ENCODE data around the gene CEACAM4. TPM values are rescaled to one million over a fixed set of nuclear protein-coding genes. Genes with fewer than 3 reads are reported as not detected.

CEACAM4 gene
- total and polyA plus RNA-seq, 2 of the 8 experiments (the other 6 are each of a cell fraction or from before 2014, with no cell fraction given) = not detected

DNA sequence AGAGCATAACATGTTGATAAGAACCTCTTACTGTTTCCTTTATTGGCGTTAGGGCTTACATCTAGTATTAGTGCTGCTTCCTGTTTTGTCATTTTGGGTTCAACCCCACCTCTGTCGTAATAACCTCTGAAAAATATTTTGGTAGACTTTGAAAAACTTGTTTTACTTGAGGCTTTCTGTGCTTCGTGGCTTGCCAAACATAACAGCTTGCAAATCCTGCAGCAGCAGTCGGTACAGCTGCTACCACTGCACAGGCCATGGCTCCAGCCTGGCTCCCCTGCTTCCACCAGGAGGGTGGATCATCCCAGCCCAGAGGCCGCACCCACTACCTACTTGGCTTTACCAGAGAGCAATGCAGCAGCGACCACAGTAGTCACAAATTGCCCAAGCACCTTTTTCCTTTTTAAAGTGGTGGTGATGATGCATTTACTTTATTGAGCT lies 11.8 kb upstream of the CEACAM4 start:
- DNase-seq (ENCODE audit: low read depth in 1 of 2, low spot score in 2 of 2) (no peak), FAIRE-seq (no peak)
- H4K91ac ChIP-seq (replicated peaks; ENCODE audit: insufficient read length, low read length) = no peak overlapping the region
- no peaks in the 10 kb centered on the region for H3K36me3 ChIP-seq (ENCODE audit: control insufficient read depth in 2 of 4, insufficient read depth in 4 of 4, low read length in 3 of 4)
- no peaks in the 10 kb centered on the region for H3K27me3 ChIP-seq (replicated peaks in 1 of 4; ENCODE audit: control insufficient read depth in 3 of 4, extremely low read depth in 1 of 4, insufficient read depth in 3 of 4, low read length in 3 of 4)
- WGBS, 2 experiments (ENCODE audit: extremely low coverage in 1 of 2, insufficient coverage in 1 of 2, insufficient read length in 1 of 2, insufficient replicate concordance in 2 of 2, low coverage in 1 of 2, low lambda C conversion rate in 2 of 2, missing lambda C conversion rate in 1 of 2) = 62% methylated on average over 6 of the region's 6 CpGs; no CpG with 5 or more reads in 1 of the 2 experiments
- no peak overlapping the region for H3K4me3 ChIP-seq (ENCODE audit: extremely low read depth in 1 of 4, insufficient read depth in 2 of 4, low read depth in 3 of 4, low read length in 4 of 4)
- H4K5ac ChIP-seq (ENCODE audit: insufficient read length, low read depth, low read length) = no peak overlapping the region
- H3K79me1 ChIP-seq (ENCODE audit: low read depth, low read length) = no peaks in the 10 kb centered on the region
- H3K4me1 ChIP-seq (replicated peaks in 1 of 4; ENCODE audit: control insufficient read depth in 3 of 4, insufficient read depth in 4 of 4, low read length in 3 of 4) = no peaks in the 10 kb centered on the region
- H3K23me2 ChIP-seq (ENCODE audit: low read depth, low read length) = no peaks in the 10 kb centered on the region
- H3K9me3 ChIP-seq (ENCODE audit: insufficient read depth in 2 of 2, low read depth in 1 of 2, low read length in 1 of 2) = peaks cover 46 to 51% of the 10 kb centered on the region in 2 experiments
- no peak overlapping the region for H2AFZ ChIP-seq (ENCODE audit: low read length)
- ChIA-PET CTCF (ENCODE audit: partially characterized antibody) (interaction anchor here (1.0 to 4.2 kb wide), 2 partner anchors 14 to 41 kb away, joined by 4 to 34 read pairs; no protein-coding TSS in a partner anchor), POLR2A (ENCODE audit: partially characterized antibody) (no interaction called here)
- no peak overlapping the region for H3K18ac ChIP-seq (ENCODE audit: extremely low read depth, low read length)
- H3K14ac ChIP-seq (ENCODE audit: insufficient read length) = no peak overlapping the region
- H4K8ac ChIP-seq (ENCODE audit: extremely low read depth, insufficient read depth, low read length) = no peak overlapping the region
- H3K4ac ChIP-seq (replicated peaks; ENCODE audit: insufficient read length, low read depth, low read length) = no peak overlapping the region
- no peak overlapping the region for H3K23ac ChIP-seq (ENCODE audit: insufficient read length)
- no peak overlapping the region for H2BK20ac ChIP-seq (ENCODE audit: low read length)
- H3K27ac ChIP-seq (ENCODE audit: low read depth, low read length) = no peak overlapping the region
- no peak overlapping the region for H3K56ac ChIP-seq (replicated peaks; ENCODE audit: insufficient read length, low read depth, low read length)
- TF ChIP-seq RFX5 (IDR thresholded peaks at IDR 0.05; ENCODE audit: borderline replicate concordance, low read depth, low read length) = no peak
- TF ChIP-seq CHD2 (IDR thresholded peaks at IDR 0.05; ENCODE audit: low read length) = no peak
- TF ChIP-seq FOSL1 (IDR thresholded peaks at IDR 0.05; ENCODE audit: insufficient read depth, low read depth, low read length) = no peak
- TF ChIP-seq KDM4A (IDR thresholded peaks at IDR 0.05; ENCODE audit: low read depth, low read length, severe bottlenecking) = no peak
- H2BK15ac ChIP-seq (ENCODE audit: low read length) = no peak overlapping the region
- H2BK5ac ChIP-seq (ENCODE audit: low read depth, low read length) = no peak overlapping the region
- H2BK12ac ChIP-seq (ENCODE audit: low read depth, low read length) = no peak overlapping the region
- H4K20me1 ChIP-seq (replicated peaks in 1 of 2; ENCODE audit: control insufficient read depth in 1 of 2, insufficient read depth in 2 of 2, low read length in 2 of 2) = no peaks in the 10 kb centered on the region
- no peaks in the 10 kb centered on the region for H3K79me2 ChIP-seq (ENCODE audit: control insufficient read depth in 1 of 2, insufficient read depth in 2 of 2, low read length in 2 of 2)
- no peak overlapping the region for H3K4me2 ChIP-seq (ENCODE audit: insufficient read depth in 1 of 2, low read depth in 2 of 2, low read length in 2 of 2)
- H3K9ac ChIP-seq (replicated peaks in 1 of 4; ENCODE audit: extremely low read depth in 1 of 4, low read depth in 3 of 4, low read length in 3 of 4) = no peak overlapping the region
- H2BK120ac ChIP-seq (replicated peaks; ENCODE audit: low read depth, low read length) = no peak overlapping the region
- H2AK5ac ChIP-seq (ENCODE audit: low read depth, low read length) = no peak overlapping the region
